WTC11 (cell line): ENCODE data around the gene CNTN5. TPM values are rescaled to one million over a fixed set of nuclear protein-coding genes. Genes with fewer than 3 reads are reported as not detected.

Experiments used
- ATAC-seq: fragments of 200-7000 bp; cut with Tn5 transposase; 2 replicates; pipeline ENCODE4 v1.10.0; 2021; ENCODE audit warnings: mild to moderate bottlenecking, moderate library complexity
- CTCF ChIA-PET: fragments of 300-600 bp; sonication (Branson Sonifier 250); formaldehyde crosslinking; loops from one replicate; lab custom pipeline; 2021; ENCODE audit warnings: antibody characterized with exemption; lab: Charles Lee
- POLR2A ChIA-PET: fragments of 350-600 bp; sonication (Branson Sonifier 250); formaldehyde crosslinking; loops from one replicate; lab custom pipeline; 2021; ENCODE audit warnings: antibody characterized with exemption; lab: Charles Lee
- DNase-seq: peaks from one replicate; pipeline ENCODE4 v3.0.0; 2021; ENCODE audit warnings: low spot score
- H3K27ac Mint-ChIP-seq: 2 replicates; pipeline ENCODE4 v1.8.0; 2021; ENCODE audit warnings: mixed read lengths
- H3K27me3 Mint-ChIP-seq: 2 replicates; pipeline ENCODE4 v1.8.0; 2021; ENCODE audit warnings: low read depth, mild to moderate bottlenecking, moderate library complexity, mixed read lengths
- H3K36me3 Mint-ChIP-seq: 2 replicates; pipeline ENCODE4 v1.8.0; 2021; ENCODE audit warnings: mixed read lengths
- H3K4me1 Mint-ChIP-seq: 2 replicates; pipeline ENCODE4 v1.8.0; 2022; ENCODE audit warnings: mixed read lengths
- H3K4me3 Mint-ChIP-seq: 2 replicates; pipeline ENCODE4 v1.8.0; 2021; ENCODE audit warnings: mild to moderate bottlenecking, moderate library complexity, mixed read lengths
- H3K9me3 Mint-ChIP-seq: 2 replicates; pipeline ENCODE4 v1.8.0; 2021; ENCODE audit warnings: mixed read lengths
- CBFB ChIP-seq: sonication (generic); formaldehyde crosslinking; IDR thresholded peaks from 2 replicates; pipeline ENCODE4 v1.8.1; 2022; ENCODE audit warnings: mild to moderate bottlenecking, low read depth, missing genetic modification reagents
- CREB1 ChIP-seq: sonication (generic); formaldehyde crosslinking; IDR thresholded peaks from 2 replicates; pipeline ENCODE4 v1.8.0; 2023; ENCODE audit warnings: mild to moderate bottlenecking, missing genetic modification reagents
- CREM ChIP-seq: sonication (generic); formaldehyde crosslinking; IDR thresholded peaks from 2 replicates; pipeline ENCODE4 v1.8.1; 2022; ENCODE audit warnings: mild to moderate bottlenecking, missing genetic modification reagents, moderate library complexity
- E2F4 ChIP-seq: sonication (generic); formaldehyde crosslinking; IDR thresholded peaks from 2 replicates; pipeline ENCODE4 v1.8.1; 2022; ENCODE audit warnings: low read depth, mild to moderate bottlenecking, moderate library complexity, missing genetic modification reagents, borderline replicate concordance
- ELF4 ChIP-seq: sonication (generic); formaldehyde crosslinking; IDR thresholded peaks from 2 replicates; pipeline ENCODE4 v1.8.1; 2022; ENCODE audit warnings: low read depth, mild to moderate bottlenecking, moderate library complexity, missing genetic modification reagents
- EMX1 ChIP-seq: fragments of 250-450 bp; sonication (Bioruptor Pico); IDR thresholded peaks from 2 replicates; pipeline ENCODE4 v1.8.0; 2021; ENCODE audit warnings: mild to moderate bottlenecking
- ETV6 ChIP-seq: sonication (generic); formaldehyde crosslinking; IDR thresholded peaks from 2 replicates; pipeline ENCODE4 v1.8.1; 2022; ENCODE audit warnings: mild to moderate bottlenecking, missing genetic modification reagents
- GABPB1 ChIP-seq: sonication (generic); formaldehyde crosslinking; IDR thresholded peaks from 2 replicates; pipeline ENCODE4 v1.8.1; 2023; ENCODE audit warnings: mild to moderate bottlenecking, missing genetic modification reagents
- GRHL2 ChIP-seq: fragments of 250-450 bp; sonication (Bioruptor Pico); IDR thresholded peaks from 2 replicates; pipeline ENCODE4 v1.8.0; 2022; ENCODE audit warnings: mild to moderate bottlenecking, moderate library complexity; ENCODE audit not compliant: insufficient replicate concordance, severe bottlenecking
- MAX ChIP-seq: sonication (generic); formaldehyde crosslinking; IDR thresholded peaks from 2 replicates; pipeline ENCODE4 v1.8.0; 2022; ENCODE audit warnings: mild to moderate bottlenecking, missing genetic modification reagents
- NFATC4 ChIP-seq: fragments of 250-450 bp; sonication (Bioruptor Pico); IDR thresholded peaks from 2 replicates; pipeline ENCODE4 v1.9.0; 2021; ENCODE audit warnings: mild to moderate bottlenecking
- NFE2L1 ChIP-seq: sonication (generic); formaldehyde crosslinking; IDR thresholded peaks from 2 replicates; pipeline ENCODE4 v1.8.1; 2023; ENCODE audit warnings: missing genetic modification reagents
- OVOL2 ChIP-seq: fragments of 250-450 bp; sonication (Bioruptor Pico); IDR thresholded peaks from 2 replicates; pipeline ENCODE4 v1.9.0; 2021; ENCODE audit warnings: mild to moderate bottlenecking, borderline replicate concordance
- PRDM15 ChIP-seq: sonication (generic); formaldehyde crosslinking; IDR thresholded peaks from 2 replicates; pipeline ENCODE4 v1.8.0; 2022; ENCODE audit warnings: missing genetic modification reagents
- RELA ChIP-seq: sonication (generic); formaldehyde crosslinking; IDR thresholded peaks from 2 replicates; pipeline ENCODE4 v1.8.1; 2022; ENCODE audit warnings: missing genetic modification reagents, mild to moderate bottlenecking, borderline replicate concordance
- SP1 ChIP-seq: sonication (generic); formaldehyde crosslinking; conservative IDR thresholded peaks from 2 replicates; pipeline ENCODE4 v1.8.1; 2022; ENCODE audit warnings: missing genetic modification reagents
- ZBTB21 ChIP-seq: sonication (generic); formaldehyde crosslinking; IDR thresholded peaks from 2 replicates; pipeline ENCODE4 v1.8.1; 2023; ENCODE audit warnings: mild to moderate bottlenecking, missing genetic modification reagents, borderline replicate concordance
- ZNF121 ChIP-seq: sonication (generic); formaldehyde crosslinking; IDR thresholded peaks from 2 replicates; pipeline ENCODE4 v1.8.0; 2023; ENCODE audit warnings: missing genetic modification reagents
- ZNF416 ChIP-seq: fragments of 250-450 bp; sonication (Bioruptor Pico); IDR thresholded peaks from 2 replicates; pipeline ENCODE4 v1.9.0; 2021; ENCODE audit warnings: mild to moderate bottlenecking, inconsistent platforms
- ZNF425 ChIP-seq: fragments of 250-450 bp; sonication (Bioruptor Pico); conservative IDR thresholded peaks from 2 replicates; pipeline ENCODE4 v1.9.0; 2021; ENCODE audit warnings: mild to moderate bottlenecking
- total RNA-seq: library from RNA; stranded (reverse); gene quantifications from 3 replicates; pipeline ENCODE4 v1.2.3, GENCODE V29; 2021

CNTN5 gene
- total RNA-seq, 1 experiment from 2014 or later, result 0.07 TPM

GRCh38 chr11:99881610-99882009 is 860.9 kb downstream of the CNTN5 start:
- no peak for ATAC-seq
- TF ChIP-seq GABPB1 (CRISPR knock-in tag) (no peak), EMX1 (no peak), ELF4 (no peak), CBFB (CRISPR knock-in tag) (no peak), ZNF416 (CRISPR knock-in tag) (no peak), RELA (CRISPR knock-in tag) (no peak), OVOL2 (CRISPR knock-in tag) (no peak), E2F4 (CRISPR knock-in tag) (no peak)
- Mint-ChIP-seq H3K36me3 (no peaks in the 10 kb centered on the region), H3K4me3 (no peak overlapping the region), H3K9me3 (no peaks in the 10 kb centered on the region), H3K27ac (no peak overlapping the region), H3K27me3 (no peaks in the 10 kb centered on the region), H3K4me1 (no peaks in the 10 kb centered on the region)
- DNase-seq, result no peak
- ChIA-PET CTCF (no interaction called here), POLR2A (no interaction called here)

- no peaks in the 10 kb centered on the region for H3K27me3 Mint-ChIP-seq
- ChIA-PET POLR2A (no interaction called here), CTCF (no interaction called here)
- DNase-seq (peak; percentile 10), ATAC-seq (peak; percentile 76)
- no peaks in the 10 kb centered on the region for H3K9me3 Mint-ChIP-seq
- no peak for TF ChIP-seq CREB1 (CRISPR knock-in tag)
- H3K36me3 Mint-ChIP-seq, result no peaks in the 10 kb centered on the region
- H3K4me1 Mint-ChIP-seq, result no peaks in the 10 kb centered on the region
- H3K27ac Mint-ChIP-seq, result no peak overlapping the region
- no peak overlapping the region for H3K4me3 Mint-ChIP-seq
Measured at GRCh38 chr11:99884750-99885149, 864.0 kb downstream of the CNTN5 start.

GRCh38 chr11:99887481-99887880 is 866.7 kb downstream of the CNTN5 start:
- TF ChIP-seq CREM (CRISPR knock-in tag), result no peak
- ChIA-PET CTCF (no interaction called here), POLR2A (no interaction called here)
- ATAC-seq, result no peak
- H3K4me3 Mint-ChIP-seq, result no peak overlapping the region
- H3K36me3 Mint-ChIP-seq, result no peaks in the 10 kb centered on the region
- no peaks in the 10 kb centered on the region for H3K27me3 Mint-ChIP-seq
- H3K27ac Mint-ChIP-seq, result no peak overlapping the region
- no peak for DNase-seq
- peaks cover 12% of the 10 kb centered on the region for H3K9me3 Mint-ChIP-seq
- no peaks in the 10 kb centered on the region for H3K4me1 Mint-ChIP-seq

- TF ChIP-seq GRHL2 (CRISPR knock-in tag), result no peak
- TF ChIP-seq RELA (CRISPR knock-in tag), result no peak
- no peak for TF ChIP-seq ZBTB21 (CRISPR knock-in tag)
- TF ChIP-seq NFATC4 (CRISPR knock-in tag), result no peak
- no peak for TF ChIP-seq MAX (CRISPR knock-in tag)
- TF ChIP-seq NFE2L1 (CRISPR knock-in tag), result no peak
- no peak for TF ChIP-seq EMX1
- TF ChIP-seq ZNF121 (CRISPR knock-in tag), result no peak
- TF ChIP-seq, all 79 proteins: peak for 0
- H3K9me3 Mint-ChIP-seq, result peaks cover 30% of the 10 kb centered on the region
- no peak overlapping the region for H3K4me3 Mint-ChIP-seq
- DNase-seq (no peak), ATAC-seq (no peak)
- POLR2A ChIA-PET, result no interaction called here
- CTCF ChIA-PET, result no interaction called here
- no peaks in the 10 kb centered on the region for H3K4me1 Mint-ChIP-seq
- H3K36me3 Mint-ChIP-seq, result no peaks in the 10 kb centered on the region
- H3K27me3 Mint-ChIP-seq, result no peaks in the 10 kb centered on the region
- H3K27ac Mint-ChIP-seq, result no peak overlapping the region
Measured at GRCh38 chr11:99893811-99894210, 873.1 kb downstream of the CNTN5 start.

GRCh38 chr11:99901175-99901574 is 880.4 kb downstream of the CNTN5 start:
- H3K4me3 Mint-ChIP-seq, result no peak overlapping the region
- H3K9me3 Mint-ChIP-seq, result peaks cover 35% of the 10 kb centered on the region
- no peaks in the 10 kb centered on the region for H3K4me1 Mint-ChIP-seq
- ChIA-PET POLR2A (no interaction called here), CTCF (no interaction called here)
- peaks cover 5% of the 10 kb centered on the region; the same call in 1 of the 2 replicates for H3K36me3 Mint-ChIP-seq
- H3K27me3 Mint-ChIP-seq, result no peaks in the 10 kb centered on the region
- DNase-seq (no peak), ATAC-seq (no peak)
- H3K27ac Mint-ChIP-seq, result no peak overlapping the region
- TF ChIP-seq PRDM15 (CRISPR knock-in tag), result no peak
- no peak for TF ChIP-seq ZNF121 (CRISPR knock-in tag)
- TF ChIP-seq SP1 (CRISPR knock-in tag), result no peak
- no peak for TF ChIP-seq ETV6 (CRISPR knock-in tag)
- no peak for TF ChIP-seq CREB1 (CRISPR knock-in tag)
- TF ChIP-seq ZNF425 (CRISPR knock-in tag), result no peak
